HUES64 (cell line): ENCODE results near the gene DIO1.

Experiments used
- H3K27ac ChIP-seq: 2 replicates; pipeline ENCODE4 v1.7.0; 2013; ENCODE audit warnings: low read depth, low read length, inconsistent platforms
- H3K27me3 ChIP-seq: 2 replicates; pipeline ENCODE4 v1.6.1; 2013; ENCODE audit warnings: mild to moderate bottlenecking, low read length; ENCODE audit not compliant: insufficient read depth
- H3K36me3 ChIP-seq: 2 replicates; pipeline ENCODE4 v1.6.1; 2013; ENCODE audit warnings: mild to moderate bottlenecking, low read length; ENCODE audit not compliant: insufficient read depth
- H3K4me1 ChIP-seq: 2 replicates; pipeline ENCODE4 v1.6.1; 2013; ENCODE audit warnings: mild to moderate bottlenecking, low read length, moderate library complexity; ENCODE audit not compliant: insufficient read depth
- H3K4me3 ChIP-seq: 2 replicates; pipeline ENCODE4 v1.5.1; 2013; ENCODE audit warnings: mild to moderate bottlenecking, low read length, moderate library complexity
- H3K9ac ChIP-seq: 2 replicates; pipeline ENCODE4 v1.6.1; 2013; ENCODE audit warnings: mild to moderate bottlenecking, low read depth, low read length
- H3K9me3 ChIP-seq: 2 replicates; pipeline ENCODE4 v1.6.1; 2013; ENCODE audit warnings: low read depth, low read length; ENCODE audit not compliant: insufficient read depth
- WGBS: fragments of 150-250, 120-280 bp; methylation state at CpG from one replicate; pipeline ENCODE4 v1.1.7; 2013; ENCODE audit warnings: missing lambda C conversion rate; 5-methylcytosine and 5-hydroxymethylcytosine counted together

DIO1 gene

GRCh38 chr1:53954128-53954527, 60.1 kb downstream of the DIO1 start:
- Histone ChIP-seq H3K27ac (no peak overlapping the region), H3K4me1 (peaks cover 33% of the 10 kb centered on the region), H3K9ac (no peak overlapping the region), H3K9me3 (no peaks in the 10 kb centered on the region), H3K27me3 (no peaks in the 10 kb centered on the region), H3K36me3 (peaks cover 60% of the 10 kb centered on the region), H3K4me3 (no peak overlapping the region)
- WGBS, result no CpG with 5 or more reads among the region's 2 CpGs

- Histone ChIP-seq H3K27ac (peak overlapping the region; percentile 29; the same call in 1 of the 2 replicates), H3K9ac (peak overlapping the region; percentile 22; the same call in 1 of the 2 replicates), H3K27me3 (no peaks in the 10 kb centered on the region), H3K4me3 (no peak overlapping the region), H3K36me3 (peaks cover 82% of the 10 kb centered on the region), H3K4me1 (peaks cover 20% of the 10 kb centered on the region), H3K9me3 (no peaks in the 10 kb centered on the region)
- 80% methylated on average over 3 of the region's 3 CpGs for WGBS
Measured at GRCh38 chr1:53956308-53957168, 62.6 kb downstream of the DIO1 start.

GRCh38 chr1:53957194-53957818, 63.3 kb downstream of the DIO1 start:
- H3K4me1 ChIP-seq, result peaks cover 20% of the 10 kb centered on the region
- H3K27me3 ChIP-seq, result no peaks in the 10 kb centered on the region
- peak overlapping the region; percentile 22; the same call in 1 of the 2 replicates for H3K9ac ChIP-seq
- H3K27ac ChIP-seq, result peak overlapping the region; percentile 29; the same call in 1 of the 2 replicates
- peaks cover 83% of the 10 kb centered on the region for H3K36me3 ChIP-seq
- H3K4me3 ChIP-seq, result no peak overlapping the region
- H3K9me3 ChIP-seq, result no peaks in the 10 kb centered on the region
- 80% methylated on average over 3 of the region's 3 CpGs for WGBS

- H3K9ac ChIP-seq, result no peak overlapping the region
- H3K27me3 ChIP-seq, result no peaks in the 10 kb centered on the region
- peaks cover 84% of the 10 kb centered on the region for H3K36me3 ChIP-seq
- no peak overlapping the region for H3K27ac ChIP-seq
- H3K4me3 ChIP-seq, result no peak overlapping the region
- peaks cover 22% of the 10 kb centered on the region for H3K4me1 ChIP-seq
- no peaks in the 10 kb centered on the region for H3K9me3 ChIP-seq
Measured at GRCh38 chr1:53959664-53960250, 65.8 kb downstream of the DIO1 start.
